WTC11 (cell line): ENCODE data around the gene TCF7L2. TPM values are rescaled to one million over a fixed set of nuclear protein-coding genes. Genes with fewer than 3 reads are reported as not detected.

ENCODE experiments used
- ATAC-seq: fragments of 200-7000 bp; cut with Tn5 transposase; 2 replicates; pipeline ENCODE4 v1.10.0; 2021; ENCODE audit warnings: mild to moderate bottlenecking, moderate library complexity
- CTCF ChIA-PET: fragments of 300-600 bp; sonication (Branson Sonifier 250); formaldehyde crosslinking; loops from one replicate; lab custom pipeline; 2021; ENCODE audit warnings: antibody characterized with exemption; lab: Charles Lee
- POLR2A ChIA-PET: fragments of 350-600 bp; sonication (Branson Sonifier 250); formaldehyde crosslinking; loops from one replicate; lab custom pipeline; 2021; ENCODE audit warnings: antibody characterized with exemption; lab: Charles Lee
- DNase-seq: peaks from one replicate; pipeline ENCODE4 v3.0.0; 2021; ENCODE audit warnings: low spot score
- H3K27ac Mint-ChIP-seq: 2 replicates; pipeline ENCODE4 v1.8.0; 2021; ENCODE audit warnings: mixed read lengths
- H3K27me3 Mint-ChIP-seq: 2 replicates; pipeline ENCODE4 v1.8.0; 2021; ENCODE audit warnings: low read depth, mild to moderate bottlenecking, moderate library complexity, mixed read lengths
- H3K36me3 Mint-ChIP-seq: 2 replicates; pipeline ENCODE4 v1.8.0; 2021; ENCODE audit warnings: mixed read lengths
- H3K4me1 Mint-ChIP-seq: 2 replicates; pipeline ENCODE4 v1.8.0; 2022; ENCODE audit warnings: mixed read lengths
- H3K4me3 Mint-ChIP-seq: 2 replicates; pipeline ENCODE4 v1.8.0; 2021; ENCODE audit warnings: mild to moderate bottlenecking, moderate library complexity, mixed read lengths
- H3K9me3 Mint-ChIP-seq: 2 replicates; pipeline ENCODE4 v1.8.0; 2021; ENCODE audit warnings: mixed read lengths
- ESRRA ChIP-seq: sonication (generic); formaldehyde crosslinking; IDR thresholded peaks from 2 replicates; pipeline ENCODE4 v1.8.1; 2022; ENCODE audit warnings: mild to moderate bottlenecking, missing genetic modification reagents, borderline replicate concordance
- GABPB1 ChIP-seq: sonication (generic); formaldehyde crosslinking; IDR thresholded peaks from 2 replicates; pipeline ENCODE4 v1.8.1; 2023; ENCODE audit warnings: mild to moderate bottlenecking, missing genetic modification reagents
- GTF2I ChIP-seq: fragments of 250-450 bp; sonication (Bioruptor Pico); conservative IDR thresholded peaks from 2 replicates; pipeline ENCODE4 v1.4.0; 2021; ENCODE audit warnings: mild to moderate bottlenecking
- JUN ChIP-seq: sonication (generic); formaldehyde crosslinking; IDR thresholded peaks from 2 replicates; pipeline ENCODE4 v1.8.0; 2023; ENCODE audit warnings: mild to moderate bottlenecking, missing genetic modification reagents
- MYBL2 ChIP-seq: sonication (generic); formaldehyde crosslinking; IDR thresholded peaks from 2 replicates; pipeline ENCODE4 v1.8.1; 2023; ENCODE audit warnings: mild to moderate bottlenecking, moderate library complexity, missing genetic modification reagents
- SMAD3 ChIP-seq: sonication (generic); formaldehyde crosslinking; IDR thresholded peaks from 2 replicates; pipeline ENCODE4 v1.8.0; 2022; ENCODE audit warnings: missing genetic modification reagents, mild to moderate bottlenecking, borderline replicate concordance
- TP53 ChIP-seq: sonication (generic); formaldehyde crosslinking; IDR thresholded peaks from 2 replicates; pipeline ENCODE4 v1.8.1; 2023; ENCODE audit warnings: mild to moderate bottlenecking, missing genetic modification reagents
- ZBTB21 ChIP-seq: sonication (generic); formaldehyde crosslinking; IDR thresholded peaks from 2 replicates; pipeline ENCODE4 v1.8.1; 2023; ENCODE audit warnings: mild to moderate bottlenecking, missing genetic modification reagents, borderline replicate concordance
- total RNA-seq: library from RNA; stranded (reverse); gene quantifications from 3 replicates; pipeline ENCODE4 v1.2.3, GENCODE V29; 2021
- TF ChIP-seq, protein P1 (sequence below): sonication (generic); formaldehyde crosslinking; IDR thresholded peaks from 2 replicates; pipeline ENCODE4 v1.8.1; 2022; ENCODE audit warnings: low read depth, mild to moderate bottlenecking, moderate library complexity, missing genetic modification reagents, borderline replicate concordance
- TF ChIP-seq, protein P2 (sequence below): sonication (generic); formaldehyde crosslinking; IDR thresholded peaks from 2 replicates; pipeline ENCODE4 v1.8.1; 2023; ENCODE audit warnings: mild to moderate bottlenecking, missing genetic modification reagents, borderline replicate concordance
- TF ChIP-seq, protein P3 (sequence below): fragments of 250-450 bp; sonication (Bioruptor Pico); IDR thresholded peaks from 2 replicates; pipeline ENCODE4 v1.9.0; 2021; ENCODE audit warnings: mild to moderate bottlenecking
- TF ChIP-seq, protein P4 (sequence below): sonication (generic); formaldehyde crosslinking; IDR thresholded peaks from 2 replicates; pipeline ENCODE4 v1.8.1; 2023; ENCODE audit warnings: mild to moderate bottlenecking, missing genetic modification reagents, moderate library complexity

TCF7L2 gene
- total RNA-seq, 1 experiment from 2014 or later, result 44.5 TPM

DNA sequence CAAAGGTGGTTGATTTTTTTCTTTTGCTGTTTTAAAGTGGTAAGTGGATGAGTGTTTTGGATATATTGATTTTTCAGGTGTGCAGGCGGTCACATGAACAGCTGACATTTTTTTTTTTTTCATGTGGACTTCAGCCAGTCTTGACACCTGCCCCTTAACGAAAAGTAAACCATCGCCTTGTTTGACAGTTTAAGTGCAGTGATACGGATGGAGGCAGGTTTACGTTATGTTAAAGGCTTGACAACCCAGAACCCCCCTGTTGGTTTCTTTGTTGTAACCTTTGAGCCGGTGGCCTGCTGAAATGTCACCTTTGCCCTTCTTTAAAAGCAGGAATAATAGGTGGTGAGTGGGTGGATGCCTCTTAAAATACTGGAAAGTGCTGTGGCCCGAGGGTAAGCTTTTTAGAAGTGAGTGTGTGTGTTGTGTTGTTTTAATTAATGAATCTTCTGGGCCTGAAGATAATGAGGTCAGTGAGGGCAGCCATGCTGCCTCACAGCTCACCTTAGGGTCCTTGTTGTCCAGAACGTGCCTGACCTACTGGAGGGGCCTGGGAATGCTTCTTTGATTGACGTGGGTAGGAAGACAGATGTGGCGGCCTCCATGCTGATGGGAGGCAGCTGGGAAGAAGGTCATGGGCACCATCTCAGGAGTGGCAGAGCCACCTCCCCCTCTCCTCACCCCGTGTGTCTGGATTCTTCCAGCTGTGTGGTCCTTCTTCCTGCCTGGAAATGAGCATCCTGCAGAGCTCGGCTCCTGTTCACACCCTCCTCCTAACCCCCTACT is 69.8 kb downstream of the TCF7L2 start:
- Mint-ChIP-seq H3K27ac (peak overlapping the region; percentile 47), H3K27me3 (no peaks in the 10 kb centered on the region), H3K4me3 (no peak overlapping the region), H3K4me1 (peaks cover 68% of the 10 kb centered on the region)
- ATAC-seq, result peak; percentile 27
- POLR2A ChIA-PET, result interaction anchor here (0.5 kb wide), 1 partner anchor 332 kb away, joined by 7 read pairs; no protein-coding TSS in a partner anchor
- TF ChIP-seq ESRRA (CRISPR knock-in tag) (no peak), GABPB1 (0 out of 2 replicates have a peak, but pooled peaks have one; percentile 33)
- TF ChIP-seq, all 79 proteins: peak for 1
- DNase-seq, result no peak
- Mint-ChIP-seq H3K36me3 (no peaks in the 10 kb centered on the region), H3K9me3 (no peaks in the 10 kb centered on the region)
- CTCF ChIA-PET, result interaction anchor here (1.3 to 1.9 kb wide), 2 partner anchors 32 to 34 kb away, joined by 5 to 6 read pairs; no protein-coding TSS in a partner anchor

DNA sequence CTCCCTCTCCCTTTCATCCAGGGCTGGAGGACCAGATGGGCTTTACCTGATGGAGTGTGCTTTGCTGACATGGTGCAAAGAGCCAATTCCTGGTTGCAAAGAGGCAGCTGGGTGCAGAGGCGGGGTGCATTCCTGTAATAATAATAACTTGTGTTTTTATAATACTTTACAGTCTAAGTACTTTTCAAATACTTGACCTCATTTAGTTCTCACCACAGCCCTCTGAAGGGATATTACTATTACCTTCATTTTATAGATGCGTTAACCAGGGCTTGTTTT is 70.4 kb downstream of the TCF7L2 start:
- H3K4me1 Mint-ChIP-seq, result peaks cover 68% of the 10 kb centered on the region
- no peak for TF ChIP-seq TP53 (CRISPR knock-in tag)
- no peak for TF ChIP-seq MYBL2 (CRISPR knock-in tag)
- TF ChIP-seq GTF2I (CRISPR knock-in tag), result no peak
- TF ChIP-seq, protein P1, sequence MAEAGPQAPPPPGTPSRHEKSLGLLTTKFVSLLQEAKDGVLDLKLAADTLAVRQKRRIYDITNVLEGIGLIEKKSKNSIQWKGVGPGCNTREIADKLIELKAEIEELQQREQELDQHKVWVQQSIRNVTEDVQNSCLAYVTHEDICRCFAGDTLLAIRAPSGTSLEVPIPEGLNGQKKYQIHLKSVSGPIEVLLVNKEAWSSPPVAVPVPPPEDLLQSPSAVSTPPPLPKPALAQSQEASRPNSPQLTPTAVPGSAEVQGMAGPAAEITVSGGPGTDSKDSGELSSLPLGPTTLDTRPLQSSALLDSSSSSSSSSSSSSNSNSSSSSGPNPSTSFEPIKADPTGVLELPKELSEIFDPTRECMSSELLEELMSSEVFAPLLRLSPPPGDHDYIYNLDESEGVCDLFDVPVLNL, result no peak
- TF ChIP-seq ZBTB21 (CRISPR knock-in tag), result no peak
- TF ChIP-seq, protein P2, sequence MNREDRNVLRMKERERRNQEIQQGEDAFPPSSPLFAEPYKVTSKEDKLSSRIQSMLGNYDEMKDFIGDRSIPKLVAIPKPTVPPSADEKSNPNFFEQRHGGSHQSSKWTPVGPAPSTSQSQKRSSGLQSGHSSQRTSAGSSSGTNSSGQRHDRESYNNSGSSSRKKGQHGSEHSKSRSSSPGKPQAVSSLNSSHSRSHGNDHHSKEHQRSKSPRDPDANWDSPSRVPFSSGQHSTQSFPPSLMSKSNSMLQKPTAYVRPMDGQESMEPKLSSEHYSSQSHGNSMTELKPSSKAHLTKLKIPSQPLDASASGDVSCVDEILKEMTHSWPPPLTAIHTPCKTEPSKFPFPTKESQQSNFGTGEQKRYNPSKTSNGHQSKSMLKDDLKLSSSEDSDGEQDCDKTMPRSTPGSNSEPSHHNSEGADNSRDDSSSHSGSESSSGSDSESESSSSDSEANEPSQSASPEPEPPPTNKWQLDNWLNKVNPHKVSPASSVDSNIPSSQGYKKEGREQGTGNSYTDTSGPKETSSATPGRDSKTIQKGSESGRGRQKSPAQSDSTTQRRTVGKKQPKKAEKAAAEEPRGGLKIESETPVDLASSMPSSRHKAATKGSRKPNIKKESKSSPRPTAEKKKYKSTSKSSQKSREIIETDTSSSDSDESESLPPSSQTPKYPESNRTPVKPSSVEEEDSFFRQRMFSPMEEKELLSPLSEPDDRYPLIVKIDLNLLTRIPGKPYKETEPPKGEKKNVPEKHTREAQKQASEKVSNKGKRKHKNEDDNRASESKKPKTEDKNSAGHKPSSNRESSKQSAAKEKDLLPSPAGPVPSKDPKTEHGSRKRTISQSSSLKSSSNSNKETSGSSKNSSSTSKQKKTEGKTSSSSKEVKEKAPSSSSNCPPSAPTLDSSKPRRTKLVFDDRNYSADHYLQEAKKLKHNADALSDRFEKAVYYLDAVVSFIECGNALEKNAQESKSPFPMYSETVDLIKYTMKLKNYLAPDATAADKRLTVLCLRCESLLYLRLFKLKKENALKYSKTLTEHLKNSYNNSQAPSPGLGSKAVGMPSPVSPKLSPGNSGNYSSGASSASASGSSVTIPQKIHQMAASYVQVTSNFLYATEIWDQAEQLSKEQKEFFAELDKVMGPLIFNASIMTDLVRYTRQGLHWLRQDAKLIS, result no peak
- TF ChIP-seq, protein P3, sequence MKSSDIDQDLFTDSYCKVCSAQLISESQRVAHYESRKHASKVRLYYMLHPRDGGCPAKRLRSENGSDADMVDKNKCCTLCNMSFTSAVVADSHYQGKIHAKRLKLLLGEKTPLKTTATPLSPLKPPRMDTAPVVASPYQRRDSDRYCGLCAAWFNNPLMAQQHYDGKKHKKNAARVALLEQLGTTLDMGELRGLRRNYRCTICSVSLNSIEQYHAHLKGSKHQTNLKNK (CRISPR knock-in tag), result no peak
- ChIA-PET CTCF (interaction anchor here (1.3 to 1.9 kb wide), 2 partner anchors 32 to 33 kb away, joined by 5 to 6 read pairs; no protein-coding TSS in a partner anchor), POLR2A (no interaction called here)
- no peaks in the 10 kb centered on the region for H3K36me3 Mint-ChIP-seq
- H3K27ac Mint-ChIP-seq, result peak overlapping the region; percentile 47; the same call in 1 of the 2 replicates
- H3K4me3 Mint-ChIP-seq, result no peak overlapping the region
- ATAC-seq, result no peak
- no peaks in the 10 kb centered on the region for H3K9me3 Mint-ChIP-seq
- H3K27me3 Mint-ChIP-seq, result no peaks in the 10 kb centered on the region
- no peak for DNase-seq

DNA sequence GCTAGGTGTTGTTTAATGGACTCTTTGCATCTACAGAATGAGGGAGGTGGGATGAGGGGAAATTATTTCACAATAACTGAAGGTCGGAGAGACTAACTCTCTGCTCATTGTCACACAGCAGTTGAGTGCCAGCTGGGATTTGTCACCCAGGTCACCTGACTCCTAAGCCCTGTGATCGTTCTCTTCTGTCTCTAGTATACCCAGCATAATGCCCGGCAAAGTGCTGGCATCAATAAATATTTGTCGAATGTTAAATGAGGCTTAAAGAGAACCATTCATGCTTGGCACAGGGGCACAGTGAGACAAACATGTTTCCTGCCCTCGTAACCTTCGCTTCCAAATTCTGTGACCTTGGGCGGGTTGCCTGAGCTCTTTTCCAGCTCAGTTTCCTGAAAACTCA is 70.8 kb downstream of the TCF7L2 start:
- POLR2A ChIA-PET, result no interaction called here
- no peak overlapping the region for H3K27ac Mint-ChIP-seq
- peaks cover 66% of the 10 kb centered on the region for H3K4me1 Mint-ChIP-seq
- CTCF ChIA-PET, result interaction anchor here (1.9 kb wide), 1 partner anchor 33 kb away, joined by 6 read pairs; no protein-coding TSS in a partner anchor
- TF ChIP-seq, protein P4, sequence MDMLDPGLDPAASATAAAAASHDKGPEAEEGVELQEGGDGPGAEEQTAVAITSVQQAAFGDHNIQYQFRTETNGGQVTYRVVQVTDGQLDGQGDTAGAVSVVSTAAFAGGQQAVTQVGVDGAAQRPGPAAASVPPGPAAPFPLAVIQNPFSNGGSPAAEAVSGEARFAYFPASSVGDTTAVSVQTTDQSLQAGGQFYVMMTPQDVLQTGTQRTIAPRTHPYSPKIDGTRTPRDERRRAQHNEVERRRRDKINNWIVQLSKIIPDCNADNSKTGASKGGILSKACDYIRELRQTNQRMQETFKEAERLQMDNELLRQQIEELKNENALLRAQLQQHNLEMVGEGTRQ (CRISPR knock-in tag), result 0 out of 2 replicates have a peak, but pooled peaks have one; percentile 16
- TF ChIP-seq JUN (CRISPR knock-in tag) (no peak), SMAD3 (no peak)
- no peak for ATAC-seq
- H3K4me3 Mint-ChIP-seq, result no peak overlapping the region
- no peaks in the 10 kb centered on the region for H3K36me3 Mint-ChIP-seq
- no peaks in the 10 kb centered on the region for H3K27me3 Mint-ChIP-seq
- no peaks in the 10 kb centered on the region for H3K9me3 Mint-ChIP-seq
- no peak for DNase-seq
